GM23248 (cell line): Measurements from ENCODE around the gene MICU1.

Source experiments
- EZH2 ChIP-seq: fragments of 200-600 bp; sonication (generic); IDR thresholded peaks from 2 replicates; pipeline ENCODE4 v1.6.1; 2018; ENCODE audit warnings: antibody characterized with exemption, mild to moderate bottlenecking; ENCODE audit not compliant: insufficient read depth, poor library complexity, severe bottlenecking
- EZH2phosphoT487 ChIP-seq: fragments of 200-600 bp; sonication (generic); IDR thresholded peaks from 2 replicates; pipeline ENCODE4 v1.6.1; 2018; ENCODE audit warnings: antibody characterized with exemption, moderate library complexity, mild to moderate bottlenecking, low read depth; ENCODE audit not compliant: insufficient read depth

DNA sequence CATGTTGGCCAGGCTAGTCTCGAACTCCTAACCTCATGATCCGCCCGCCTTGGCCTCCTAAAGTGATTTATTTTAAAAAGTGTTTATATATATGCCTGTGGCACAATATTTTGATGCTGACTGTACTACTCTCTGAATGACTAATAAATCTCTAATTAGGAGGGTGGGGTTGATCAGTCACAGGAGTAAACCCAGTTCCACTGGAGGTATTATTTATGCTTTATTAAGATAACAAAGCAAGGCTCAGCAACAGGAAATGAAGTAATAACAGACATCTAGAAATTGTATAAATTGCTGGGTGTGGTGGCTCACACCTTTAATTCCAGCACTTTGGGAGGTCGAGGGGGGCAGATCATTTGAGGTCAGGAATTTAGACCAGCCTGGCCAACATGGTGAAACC, 40.0 kb upstream of the MICU1 start:
- TF ChIP-seq EZH2, result no peak
- TF ChIP-seq EZH2phosphoT487, result no peak
